Measurements from ENCODE around the gene HMGN2.

DNA sequence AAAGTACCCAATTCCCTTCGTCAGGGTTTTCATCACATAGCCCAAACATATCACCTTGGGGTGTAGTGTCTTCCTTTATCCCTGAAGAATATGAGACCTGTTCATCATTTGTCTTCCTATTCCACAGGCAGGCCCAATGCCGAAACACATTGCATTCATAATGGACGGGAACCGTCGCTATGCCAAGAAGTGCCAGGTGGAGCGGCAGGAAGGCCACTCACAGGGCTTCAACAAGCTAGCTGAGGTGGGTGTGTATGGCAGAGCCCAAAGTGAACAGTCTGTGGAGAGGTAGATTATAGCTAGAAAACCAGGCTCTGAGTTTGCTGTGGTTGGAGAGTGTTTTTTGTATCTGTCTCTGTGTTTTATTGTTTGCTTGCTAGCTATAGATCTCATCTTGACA, 34.2 kb upstream of the HMGN2 start:
- no peak for TF ChIP-seq GLIS3 (CRISPR knock-in tag; IDR thresholded peaks at IDR 0.05)
- TF ChIP-seq, protein P1, sequence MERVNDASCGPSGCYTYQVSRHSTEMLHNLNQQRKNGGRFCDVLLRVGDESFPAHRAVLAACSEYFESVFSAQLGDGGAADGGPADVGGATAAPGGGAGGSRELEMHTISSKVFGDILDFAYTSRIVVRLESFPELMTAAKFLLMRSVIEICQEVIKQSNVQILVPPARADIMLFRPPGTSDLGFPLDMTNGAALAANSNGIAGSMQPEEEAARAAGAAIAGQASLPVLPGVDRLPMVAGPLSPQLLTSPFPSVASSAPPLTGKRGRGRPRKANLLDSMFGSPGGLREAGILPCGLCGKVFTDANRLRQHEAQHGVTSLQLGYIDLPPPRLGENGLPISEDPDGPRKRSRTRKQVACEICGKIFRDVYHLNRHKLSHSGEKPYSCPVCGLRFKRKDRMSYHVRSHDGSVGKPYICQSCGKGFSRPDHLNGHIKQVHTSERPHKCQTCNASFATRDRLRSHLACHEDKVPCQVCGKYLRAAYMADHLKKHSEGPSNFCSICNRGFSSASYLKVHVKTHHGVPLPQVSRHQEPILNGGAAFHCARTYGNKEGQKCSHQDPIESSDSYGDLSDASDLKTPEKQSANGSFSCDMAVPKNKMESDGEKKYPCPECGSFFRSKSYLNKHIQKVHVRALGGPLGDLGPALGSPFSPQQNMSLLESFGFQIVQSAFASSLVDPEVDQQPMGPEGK (CRISPR knock-in tag; IDR thresholded peaks at IDR 0.05; ENCODE audit: borderline replicate concordance): no peak
- TF ChIP-seq, protein P2, sequence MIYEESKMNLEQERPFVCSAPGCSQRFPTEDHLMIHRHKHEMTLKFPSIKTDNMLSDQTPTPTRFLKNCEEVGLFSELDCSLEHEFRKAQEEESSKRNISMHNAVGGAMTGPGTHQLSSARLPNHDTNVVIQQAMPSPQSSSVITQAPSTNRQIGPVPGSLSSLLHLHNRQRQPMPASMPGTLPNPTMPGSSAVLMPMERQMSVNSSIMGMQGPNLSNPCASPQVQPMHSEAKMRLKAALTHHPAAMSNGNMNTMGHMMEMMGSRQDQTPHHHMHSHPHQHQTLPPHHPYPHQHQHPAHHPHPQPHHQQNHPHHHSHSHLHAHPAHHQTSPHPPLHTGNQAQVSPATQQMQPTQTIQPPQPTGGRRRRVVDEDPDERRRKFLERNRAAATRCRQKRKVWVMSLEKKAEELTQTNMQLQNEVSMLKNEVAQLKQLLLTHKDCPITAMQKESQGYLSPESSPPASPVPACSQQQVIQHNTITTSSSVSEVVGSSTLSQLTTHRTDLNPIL (CRISPR knock-in tag; IDR thresholded peaks at IDR 0.05; ENCODE audit: low read depth): no peak
- no peak for TF ChIP-seq ZFP3 (CRISPR knock-in tag; IDR thresholded peaks at IDR 0.05)
- TF ChIP-seq ESRRG (CRISPR knock-in tag; IDR thresholded peaks at IDR 0.05): no peak
- TF ChIP-seq, protein P3, sequence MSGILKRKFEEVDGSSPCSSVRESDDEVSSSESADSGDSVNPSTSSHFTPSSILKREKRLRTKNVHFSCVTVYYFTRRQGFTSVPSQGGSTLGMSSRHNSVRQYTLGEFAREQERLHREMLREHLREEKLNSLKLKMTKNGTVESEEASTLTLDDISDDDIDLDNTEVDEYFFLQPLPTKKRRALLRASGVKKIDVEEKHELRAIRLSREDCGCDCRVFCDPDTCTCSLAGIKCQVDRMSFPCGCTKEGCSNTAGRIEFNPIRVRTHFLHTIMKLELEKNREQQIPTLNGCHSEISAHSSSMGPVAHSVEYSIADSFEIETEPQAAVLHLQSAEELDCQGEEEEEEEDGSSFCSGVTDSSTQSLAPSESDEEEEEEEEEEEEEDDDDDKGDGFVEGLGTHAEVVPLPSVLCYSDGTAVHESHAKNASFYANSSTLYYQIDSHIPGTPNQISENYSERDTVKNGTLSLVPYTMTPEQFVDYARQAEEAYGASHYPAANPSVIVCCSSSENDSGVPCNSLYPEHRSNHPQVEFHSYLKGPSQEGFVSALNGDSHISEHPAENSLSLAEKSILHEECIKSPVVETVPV (CRISPR knock-in tag; IDR thresholded peaks at IDR 0.05): no peak
- TF ChIP-seq ZFP30 (CRISPR knock-in tag; IDR thresholded peaks at IDR 0.05): no peak
- TF ChIP-seq, protein P4, sequence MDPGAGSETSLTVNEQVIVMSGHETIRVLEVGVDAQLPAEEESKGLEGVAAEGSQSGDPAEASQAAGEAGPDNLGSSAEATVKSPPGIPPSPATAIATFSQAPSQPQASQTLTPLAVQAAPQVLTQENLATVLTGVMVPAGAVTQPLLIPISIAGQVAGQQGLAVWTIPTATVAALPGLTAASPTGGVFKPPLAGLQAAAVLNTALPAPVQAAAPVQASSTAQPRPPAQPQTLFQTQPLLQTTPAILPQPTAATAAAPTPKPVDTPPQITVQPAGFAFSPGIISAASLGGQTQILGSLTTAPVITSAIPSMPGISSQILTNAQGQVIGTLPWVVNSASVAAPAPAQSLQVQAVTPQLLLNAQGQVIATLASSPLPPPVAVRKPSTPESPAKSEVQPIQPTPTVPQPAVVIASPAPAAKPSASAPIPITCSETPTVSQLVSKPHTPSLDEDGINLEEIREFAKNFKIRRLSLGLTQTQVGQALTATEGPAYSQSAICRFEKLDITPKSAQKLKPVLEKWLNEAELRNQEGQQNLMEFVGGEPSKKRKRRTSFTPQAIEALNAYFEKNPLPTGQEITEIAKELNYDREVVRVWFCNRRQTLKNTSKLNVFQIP (CRISPR knock-in tag; IDR thresholded peaks at IDR 0.05; ENCODE audit: borderline replicate concordance, low read depth): no peak
- TF ChIP-seq RARB (CRISPR knock-in tag; IDR thresholded peaks at IDR 0.05): no peak

Measured in SK-N-SH treated with all-trans-retinoic acid at 6 μM for 48 hours (cell line).